Measurements from ENCODE around the gene VWA8.
"Not testable (repeated sequence)": the region's sequence is repeated elsewhere in the genome, so short reads cannot be mapped to it uniquely, and the experiment has no call there.

VWA8 gene

GRCh38 chr13:41639955-41640780 is 320.7 kb downstream of the VWA8 start:
- TF ChIP-seq POLR2A (IDR thresholded peaks at IDR 0.05; ENCODE audit: extremely low read depth, insufficient read length), result no peak
- TF ChIP-seq MAX (IDR thresholded peaks at IDR 0.05; ENCODE audit: low read depth, low read length), result no peak
- no peak for TF ChIP-seq CTCF (IDR thresholded peaks at IDR 0.05; ENCODE audit: low read depth, low read length)
- no peak for TF ChIP-seq MYC (IDR thresholded peaks at IDR 0.05; ENCODE audit: low read depth, low read length)
- H3K4me3 ChIP-seq (ENCODE audit: low read depth, low read length), result no peak overlapping the region
- peak; percentile 9 for DNase-seq (ENCODE audit: low read depth)

- no peak for DNase-seq (ENCODE audit: low read depth)
- TF ChIP-seq POLR2A (IDR thresholded peaks at IDR 0.05; ENCODE audit: extremely low read depth, insufficient read length) (no peak), MAX (IDR thresholded peaks at IDR 0.05; ENCODE audit: low read depth, low read length) (no peak), MYC (IDR thresholded peaks at IDR 0.05; ENCODE audit: low read depth, low read length) (no peak), CTCF (IDR thresholded peaks at IDR 0.05; ENCODE audit: low read depth, low read length) (no peak)
- no peak overlapping the region for H3K4me3 ChIP-seq (ENCODE audit: low read depth, low read length)
Measured at GRCh38 chr13:41639237-41639904, 321.5 kb downstream of the VWA8 start.

- no peak overlapping the region for H3K4me3 ChIP-seq (ENCODE audit: low read depth, low read length)
- no peak for DNase-seq (ENCODE audit: low read depth)
- no peak for TF ChIP-seq POLR2A (IDR thresholded peaks at IDR 0.05; ENCODE audit: extremely low read depth, insufficient read length)
- no peak for TF ChIP-seq MAX (IDR thresholded peaks at IDR 0.05; ENCODE audit: low read depth, low read length)
- no peak for TF ChIP-seq MYC (IDR thresholded peaks at IDR 0.05; ENCODE audit: low read depth, low read length)
- TF ChIP-seq CTCF (IDR thresholded peaks at IDR 0.05; ENCODE audit: low read depth, low read length), result no peak
Measured at GRCh38 chr13:41637586-41637985, 323.3 kb downstream of the VWA8 start.

- not testable (repeated sequence) for DNase-seq (ENCODE audit: low read depth); H3K4me3 ChIP-seq (ENCODE audit: low read depth, low read length)
Measured at GRCh38 chr13:41637032-41637431, 323.9 kb downstream of the VWA8 start.

- not testable (repeated sequence) for DNase-seq (ENCODE audit: low read depth); H3K4me3 ChIP-seq (ENCODE audit: low read depth, low read length)
Measured at GRCh38 chr13:41636590-41636989, 324.3 kb downstream of the VWA8 start.

- DNase-seq (ENCODE audit: low read depth), result no peak
- H3K4me3 ChIP-seq (ENCODE audit: low read depth, low read length), result no peak overlapping the region
- no peak for TF ChIP-seq MAX (IDR thresholded peaks at IDR 0.05; ENCODE audit: low read depth, low read length)
- no peak for TF ChIP-seq MYC (IDR thresholded peaks at IDR 0.05; ENCODE audit: low read depth, low read length)
- no peak for TF ChIP-seq CTCF (IDR thresholded peaks at IDR 0.05; ENCODE audit: low read depth, low read length)
- no peak for TF ChIP-seq POLR2A (IDR thresholded peaks at IDR 0.05; ENCODE audit: extremely low read depth, insufficient read length)
Measured at GRCh38 chr13:41634407-41634806, 326.5 kb downstream of the VWA8 start.

Data from NB4 (cell line).